GM21825 (cell line): ENCODE data around the gene NFS1.

Source experiments
- ATAC-seq: cut with Tn5 transposase; IDR thresholded peaks from one replicate; pipeline ENCODE4 v1.9.1; 2021; ENCODE audit warnings: mild to moderate bottlenecking, moderate library complexity; ENCODE audit not compliant: unreplicated experiment

The NFS1 gene

GRCh38 chr20:35644806-35645205, 54.3 kb downstream of the NFS1 start:
- no peak for ATAC-seq

DNA sequence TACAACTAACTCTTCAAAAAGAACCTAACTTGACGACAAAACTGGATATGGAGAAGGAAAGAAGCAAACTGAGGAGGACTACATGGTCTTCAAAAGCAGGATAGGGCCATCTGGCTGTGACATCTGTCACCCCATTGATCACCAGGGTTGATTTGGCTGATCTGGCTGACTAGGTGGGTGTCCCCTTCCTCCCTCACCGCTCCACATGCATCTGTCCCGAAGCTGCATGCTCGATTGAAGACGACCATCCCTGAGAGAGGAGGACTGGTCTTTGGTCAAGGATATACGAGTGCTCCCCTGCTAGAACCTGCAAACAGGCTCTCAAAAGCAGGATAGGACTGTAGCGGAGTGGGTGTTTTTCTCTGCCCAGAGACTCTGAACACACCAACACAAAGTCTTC, 56.1 kb downstream of the NFS1 start:
- no peak for ATAC-seq

DNA sequence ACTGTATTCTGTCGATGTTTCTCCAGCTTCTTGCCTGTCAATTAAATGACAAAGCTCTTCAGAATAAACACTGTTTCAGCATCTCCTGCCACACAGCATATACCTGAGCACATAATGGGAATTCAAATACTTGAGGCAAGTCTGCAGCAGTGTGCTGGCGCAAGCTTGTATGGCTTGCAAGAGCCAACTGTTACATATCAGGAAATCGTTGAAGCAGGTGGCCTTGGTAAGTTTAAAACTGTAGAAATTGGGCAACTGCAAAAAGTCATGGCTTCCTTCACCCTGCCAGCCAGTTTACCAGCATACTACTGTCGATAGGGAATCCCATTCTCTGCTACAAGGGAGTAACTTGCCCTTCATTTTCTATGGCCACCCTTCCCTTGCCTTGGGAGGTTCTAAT, 57.4 kb downstream of the NFS1 start:
- no peak for ATAC-seq

DNA sequence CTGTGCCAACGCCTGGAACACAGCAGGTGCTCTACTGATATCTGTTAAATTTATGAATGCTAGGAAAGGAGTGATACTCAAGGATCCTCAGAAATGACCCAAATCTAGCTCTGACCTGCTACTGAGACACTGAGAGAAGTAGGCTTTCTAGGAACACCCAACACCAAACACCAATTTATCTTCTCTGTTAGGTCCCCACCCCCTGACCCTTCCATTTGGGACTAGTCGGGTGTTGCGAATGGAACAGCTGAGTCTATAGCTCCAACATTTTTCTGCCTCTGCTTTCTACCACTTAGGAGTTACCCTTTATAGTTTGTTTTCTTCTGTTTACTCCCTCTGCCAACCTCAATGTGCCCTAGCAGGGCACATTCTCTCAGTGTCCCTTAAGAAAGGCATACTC, 58.4 kb downstream of the NFS1 start:
- ATAC-seq = no peak

- ATAC-seq = no peak
Measured at GRCh38 chr20:35638751-35639150, 60.4 kb downstream of the NFS1 start.

DNA sequence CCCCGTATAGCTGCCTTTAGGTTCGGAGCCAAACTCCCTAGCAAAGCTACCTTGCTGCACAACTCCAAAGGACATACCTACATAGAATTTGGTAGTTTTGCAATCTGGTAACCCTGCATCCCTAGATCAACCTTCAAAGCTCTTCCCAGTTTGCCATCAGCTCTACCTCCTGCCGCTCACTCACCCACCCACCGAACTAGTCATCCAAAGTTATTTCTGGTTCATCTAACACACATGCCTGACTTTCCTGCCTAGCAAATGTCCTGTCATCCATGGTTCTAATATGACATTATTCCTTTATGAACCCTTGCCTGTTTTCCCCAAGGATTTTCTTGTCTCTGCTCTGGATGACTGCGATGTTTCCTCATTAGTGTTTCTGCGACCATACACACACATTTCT, 61.9 kb downstream of the NFS1 start:
- ATAC-seq = no peak

DNA sequence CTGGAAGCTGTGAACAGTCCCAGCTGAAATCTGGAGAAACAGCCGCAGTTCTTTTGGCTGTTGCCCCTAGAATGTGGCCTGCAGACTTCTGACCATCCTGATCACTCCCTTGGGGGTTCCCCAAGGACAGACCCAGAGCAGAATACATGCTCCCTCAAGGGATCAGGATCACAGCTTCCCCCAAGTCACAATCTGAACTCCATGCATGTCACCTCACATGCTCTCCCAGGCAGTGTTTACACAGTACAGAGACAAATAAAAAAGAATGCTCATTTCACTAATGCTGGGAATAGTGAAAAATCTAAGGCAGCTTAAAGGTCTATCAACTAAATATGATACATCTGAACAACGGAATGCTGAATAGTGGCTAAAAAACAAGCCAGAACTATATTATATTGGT, 63.1 kb downstream of the NFS1 start:
- no peak for ATAC-seq

GRCh38 chr20:35635652-35636051, 63.5 kb downstream of the NFS1 start:
- ATAC-seq = no peak

GRCh38 chr20:35632539-35633115, 66.5 kb downstream of the NFS1 start:
- no peak for ATAC-seq

DNA sequence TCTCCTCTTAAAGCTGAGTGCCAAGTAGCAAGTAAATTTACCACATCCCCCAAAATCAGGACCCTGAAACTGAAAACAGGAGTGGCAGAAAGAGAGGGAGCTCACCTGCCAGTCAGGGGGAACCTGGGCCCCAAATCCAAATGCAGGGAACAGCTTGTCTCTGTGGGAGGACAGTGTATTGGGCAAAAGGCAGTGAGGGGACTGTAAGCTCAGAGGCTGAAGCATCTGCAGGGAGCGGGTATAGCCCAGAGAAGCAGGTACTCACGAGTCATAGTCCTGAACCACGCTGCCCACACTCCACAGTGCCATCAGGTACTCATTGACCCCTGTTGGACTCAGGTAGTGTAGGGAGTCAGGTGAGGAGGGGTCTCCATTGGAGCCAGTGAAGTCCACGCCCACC, 68.5 kb downstream of the NFS1 start:
- ATAC-seq = no peak

- no peak for ATAC-seq
Measured at GRCh38 chr20:35629427-35630145, 69.6 kb downstream of the NFS1 start.

DNA sequence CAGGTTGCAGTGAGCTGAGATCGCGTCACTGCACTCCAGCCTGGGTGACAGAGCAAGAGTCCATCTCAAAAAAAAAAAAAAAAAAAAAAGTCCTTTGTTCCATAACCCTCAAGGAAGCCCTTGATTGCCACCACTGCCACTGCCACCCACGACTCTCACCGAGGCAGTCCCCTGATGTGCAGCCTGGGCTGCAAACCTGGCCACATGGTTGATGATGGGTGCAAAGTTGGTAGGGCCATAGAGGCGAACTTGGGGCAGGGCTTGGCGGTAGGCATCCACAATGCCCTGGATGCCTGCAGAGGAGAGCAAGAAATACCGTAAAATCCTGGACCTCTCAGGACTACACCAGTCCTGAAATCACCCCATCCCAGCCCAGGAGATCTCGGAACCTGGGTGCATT, 72.0 kb downstream of the NFS1 start:
- no peak for ATAC-seq

- ATAC-seq = no peak
Measured at GRCh38 chr20:35626386-35627001, 72.7 kb downstream of the NFS1 start.

GRCh38 chr20:35625584-35626385, 73.4 kb downstream of the NFS1 start:
- no peak for ATAC-seq

GRCh38 chr20:35621560-35621946, 77.6 kb downstream of the NFS1 start:
- ATAC-seq = no peak

- no peak for ATAC-seq
Measured at GRCh38 chr20:35620818-35621559, 78.2 kb downstream of the NFS1 start.

DNA sequence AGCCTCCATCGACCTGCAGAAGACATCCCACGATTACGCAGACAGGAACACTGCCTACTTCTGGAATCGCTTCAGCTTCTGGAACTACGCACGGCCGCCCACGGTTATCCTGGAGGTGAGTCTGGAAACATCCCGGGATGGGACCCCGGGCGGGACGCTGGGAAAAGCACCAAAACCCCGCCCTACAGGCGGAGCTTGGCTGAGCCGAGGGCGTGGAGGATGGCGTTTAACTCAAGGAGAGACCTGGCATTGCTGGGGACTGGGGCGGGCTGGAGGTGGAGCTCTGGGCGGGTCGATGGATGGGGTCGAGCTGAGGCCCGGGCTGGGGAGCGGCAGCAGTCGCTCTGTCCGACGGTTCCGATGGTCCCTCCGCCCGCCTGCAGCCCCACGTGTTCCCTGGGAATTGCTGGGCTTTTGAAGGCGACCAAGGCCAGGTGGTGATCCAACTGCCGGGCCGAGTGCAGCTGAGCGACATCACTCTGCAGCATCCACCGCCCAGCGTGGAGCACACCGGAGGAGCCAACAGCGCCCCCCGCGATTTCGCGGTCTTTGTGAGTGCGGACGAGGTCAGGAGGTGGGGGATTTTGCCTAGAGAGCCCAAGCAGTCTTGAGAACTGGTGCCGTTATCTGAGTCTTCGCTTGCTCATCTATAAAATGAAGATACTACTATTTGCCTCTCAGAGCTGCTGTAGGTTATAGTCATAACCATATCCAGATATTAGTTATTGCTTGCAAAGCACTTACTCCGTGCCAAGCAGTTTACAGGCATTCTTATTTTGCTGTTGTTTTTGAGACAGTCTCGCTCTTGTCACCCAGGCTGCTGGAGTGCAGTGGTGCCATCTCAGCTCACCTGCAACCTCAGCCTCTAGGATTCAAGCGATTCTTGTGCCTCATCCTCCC, 79.7 kb downstream of the NFS1 start:
- peak; percentile 35 for ATAC-seq

GRCh38 chr20:35618263-35619131, 80.7 kb downstream of the NFS1 start:
- ATAC-seq = no peak
